Measurements from ENCODE around the gene RYR2.

- TF ChIP-seq CTCF (IDR thresholded peaks at IDR 0.05) (no peak), POLR2A (IDR thresholded peaks at IDR 0.05) (no peak)
Observed at GRCh38 chr1:237187842-237188241, 145.9 kb downstream of the RYR2 start.
